ENCODE measurements around the gene IMPACT. TPM values are rescaled to one million over a fixed set of nuclear protein-coding genes. Genes with fewer than 3 reads are reported as not detected.

IMPACT gene
- total RNA-seq, 1 donor from 2014 or later = 17.7 TPM

DNA sequence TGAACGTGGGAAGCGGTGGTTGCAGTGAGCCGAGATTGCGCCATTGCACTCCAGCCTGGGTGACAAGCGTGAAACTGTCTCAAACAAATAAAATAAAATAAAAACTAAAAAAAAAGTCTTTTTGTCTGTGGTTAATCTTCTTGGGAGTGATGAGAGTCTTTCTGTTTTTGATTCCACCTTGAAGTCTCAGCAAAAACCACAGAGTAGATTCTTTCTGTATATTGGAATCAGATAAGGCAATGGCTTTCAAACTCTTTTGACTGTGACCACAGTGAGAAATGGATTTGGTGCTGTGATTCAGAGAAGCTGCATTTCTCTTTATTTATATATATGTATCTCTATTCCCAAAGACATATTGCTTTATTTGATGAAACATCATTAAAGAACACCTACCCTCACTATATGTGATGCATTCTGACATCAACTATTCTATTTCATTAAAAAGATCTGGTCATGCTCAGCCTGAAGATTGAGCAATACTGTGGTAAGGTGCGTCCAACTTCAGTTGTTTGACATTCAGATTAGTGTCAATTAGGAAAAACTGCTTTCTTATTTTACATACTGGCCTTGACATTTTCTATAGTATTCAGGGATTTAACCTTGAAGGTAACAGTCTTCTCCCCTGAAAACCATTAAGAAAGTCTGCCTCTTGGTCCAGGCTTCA, 49.6 kb downstream of the IMPACT start:
- no peak for DNase-seq (ENCODE audit: low read depth in 2 of 2)

- DNase-seq (ENCODE audit: low read depth in 2 of 2) = no peak
Measured at GRCh38 chr18:24479371-24479770, 52.9 kb downstream of the IMPACT start.

- no peak for DNase-seq (ENCODE audit: low read depth in 2 of 2)
Measured at GRCh38 chr18:24482821-24483220, 56.4 kb downstream of the IMPACT start.

DNA sequence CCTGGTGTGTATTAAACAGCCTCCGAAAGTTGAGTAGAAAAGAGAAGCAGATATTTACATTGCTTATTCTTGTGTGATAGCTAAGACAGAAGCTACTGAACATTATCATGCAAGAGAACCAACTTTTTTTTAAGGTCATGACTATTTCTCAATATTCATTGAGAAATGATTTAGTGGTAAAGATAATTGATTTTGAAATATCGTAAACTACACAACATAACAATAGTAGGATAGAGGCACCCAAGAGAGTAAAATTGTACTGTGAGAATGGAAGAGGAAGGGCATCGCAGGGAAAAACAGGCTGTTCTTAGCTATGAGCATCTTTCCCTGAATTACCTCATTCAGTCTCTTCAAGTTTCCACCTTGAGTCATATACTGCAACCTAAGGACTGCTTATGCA, 59.2 kb downstream of the IMPACT start:
- DNase-seq (ENCODE audit: low read depth in 2 of 2) = no peak

- no peak for DNase-seq (ENCODE audit: low read depth in 2 of 2)
Measured at GRCh38 chr18:24486684-24487083, 60.2 kb downstream of the IMPACT start.

DNA sequence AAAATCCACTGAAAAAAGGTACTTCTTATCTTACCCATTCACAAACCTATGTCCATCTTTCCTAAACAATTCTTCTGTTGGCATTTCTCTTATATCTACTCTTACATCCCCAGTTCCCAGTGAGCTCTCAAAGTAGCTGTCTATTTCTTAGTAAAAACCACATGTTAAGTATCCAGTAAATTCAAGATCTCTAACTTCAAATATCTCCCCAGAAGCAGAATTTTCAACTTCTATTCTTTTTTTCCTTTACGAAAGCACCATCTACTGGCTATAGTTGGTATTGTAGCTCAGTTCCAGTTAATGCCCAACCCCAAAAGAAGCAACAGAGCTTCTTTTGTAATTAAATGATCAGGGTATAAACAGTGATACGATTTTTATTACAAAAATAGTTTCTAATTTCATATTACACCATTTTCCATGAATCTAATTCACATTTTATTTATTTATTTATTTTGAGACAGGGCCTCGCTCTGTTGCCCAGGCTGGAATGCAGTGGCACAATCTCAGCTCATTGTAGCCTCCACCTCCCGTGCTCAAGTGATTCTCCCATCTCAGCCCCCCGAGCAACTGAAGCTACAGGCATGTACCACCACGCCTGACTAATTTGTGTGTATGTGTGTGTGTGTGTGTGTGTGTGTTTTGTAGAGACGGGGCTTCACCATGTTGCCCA, 62.5 kb downstream of the IMPACT start:
- DNase-seq (ENCODE audit: low read depth in 2 of 2) = peak; percentile 29 to 43

DNA sequence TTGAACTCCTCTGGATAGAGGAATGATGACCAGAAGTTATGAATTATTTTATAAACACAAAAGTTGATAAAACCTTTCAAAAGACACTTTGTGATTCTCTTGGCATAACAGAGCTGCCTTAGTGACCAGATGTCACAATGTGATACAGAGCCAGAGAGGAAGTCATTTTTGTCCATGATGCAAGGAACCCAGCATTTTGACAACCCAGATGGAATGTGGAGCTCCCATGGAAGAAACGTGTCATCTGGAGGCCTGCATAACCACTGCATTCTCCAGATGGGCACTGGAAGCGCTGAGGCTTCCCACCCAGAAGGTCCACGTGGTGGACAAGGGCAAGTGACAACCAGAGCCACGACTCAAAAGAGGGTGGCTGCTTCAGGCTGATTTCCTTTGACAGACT, 64.1 kb downstream of the IMPACT start:
- peak in 1 of 2 donors; percentile 21 for DNase-seq (ENCODE audit: low read depth in 2 of 2)

GRCh38 chr18:24491927-24492834, 65.7 kb downstream of the IMPACT start:
- no peak for DNase-seq (ENCODE audit: low read depth in 2 of 2)

- DNase-seq (ENCODE audit: low read depth in 2 of 2) = no peak
Measured at GRCh38 chr18:24494586-24494985, 68.1 kb downstream of the IMPACT start.

DNA sequence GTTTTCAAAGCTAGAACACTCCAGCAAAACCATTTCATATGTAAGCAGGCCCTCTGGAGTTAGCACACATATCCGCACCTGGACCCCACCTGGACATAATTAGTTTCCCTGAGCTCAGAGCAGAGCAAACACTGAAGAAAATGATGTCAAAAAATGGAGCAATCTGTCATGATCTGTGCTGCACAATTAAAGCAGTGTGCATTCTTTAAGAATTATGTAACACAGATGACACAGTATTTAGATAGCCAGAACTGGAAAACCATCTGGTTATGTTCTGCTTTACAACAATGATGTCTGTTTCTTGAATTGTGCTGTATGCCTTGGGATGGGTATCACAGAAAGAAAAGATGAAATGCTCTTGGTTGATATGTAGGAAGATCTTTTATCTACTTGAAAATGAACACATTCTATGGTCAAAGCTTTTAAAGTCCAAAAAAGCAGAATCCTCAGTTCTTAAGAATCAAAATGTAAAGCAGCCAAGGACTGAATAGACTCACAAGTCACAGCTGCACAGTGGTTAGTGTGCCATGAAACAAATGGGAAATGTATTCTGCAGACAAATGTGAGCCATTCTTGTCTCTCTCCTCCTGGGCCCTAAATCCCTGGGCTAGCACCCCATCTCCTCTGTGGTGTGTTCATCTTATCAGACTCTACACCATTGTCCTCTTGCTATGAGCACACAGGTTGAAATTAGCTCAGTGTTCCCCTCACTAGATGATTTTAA, 70.7 kb downstream of the IMPACT start:
- no peak for DNase-seq (ENCODE audit: low read depth in 2 of 2)

DNA sequence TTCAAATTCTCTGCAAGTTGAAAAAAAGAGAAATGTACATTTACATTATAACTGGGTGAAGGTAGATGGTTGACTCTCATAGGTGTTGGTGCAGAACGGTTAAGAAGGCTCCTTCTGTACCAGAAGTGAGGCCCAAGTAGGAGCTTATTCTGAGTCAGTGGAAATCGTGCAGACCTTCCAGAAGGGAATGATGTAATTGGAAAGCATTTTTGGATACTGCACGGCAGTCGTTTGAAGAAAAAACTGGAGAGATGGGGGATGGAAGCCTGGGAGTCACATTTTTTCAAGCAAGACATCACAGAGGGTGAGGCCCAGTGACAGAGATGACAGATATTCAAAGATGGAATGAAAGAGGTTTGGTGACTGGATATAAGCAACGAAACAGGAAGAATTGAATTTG, 73.3 kb downstream of the IMPACT start:
- no peak for DNase-seq (ENCODE audit: low read depth in 2 of 2)

- DNase-seq (ENCODE audit: low read depth in 2 of 2) = no peak
Measured at GRCh38 chr18:24500217-24500616, 73.7 kb downstream of the IMPACT start.

DNA sequence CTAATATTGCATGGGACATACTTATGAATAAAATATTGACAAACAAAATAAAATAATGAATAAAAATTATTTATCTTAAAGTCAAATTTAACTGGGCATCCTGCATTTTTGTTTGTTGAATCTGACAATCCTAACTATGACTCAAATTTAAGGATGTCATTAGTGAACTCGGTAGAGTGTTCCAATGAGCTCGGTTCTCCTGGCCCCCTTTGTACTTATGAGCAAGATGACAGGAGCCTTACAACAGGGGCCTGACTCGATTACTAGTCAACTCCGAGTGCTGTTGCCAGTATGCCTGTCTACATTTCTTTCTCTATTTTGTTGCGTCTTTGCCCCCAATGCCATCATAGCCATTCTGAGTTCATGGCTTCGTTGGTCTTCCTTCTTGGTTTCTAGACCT, 74.3 kb downstream of the IMPACT start:
- DNase-seq (ENCODE audit: low read depth in 2 of 2) = no peak

GRCh38 chr18:24502667-24503523, 76.4 kb downstream of the IMPACT start:
- no peak for DNase-seq (ENCODE audit: low read depth in 2 of 2)

Other genes with a start within 250 kb of the IMPACT start
- 8.7 and 10.7 TPM in 2 replicates for gene OSBPL1A, start 28.8 kb upstream of the IMPACT start, total RNA-seq
- gene HRH4, start 34.0 kb downstream of the IMPACT start, total RNA-seq = not detected in 2 replicates